Tibial nerve (tissue), 4 donors: ENCODE data around the gene FHAD1. TPM values are rescaled to one million over a fixed set of nuclear protein-coding genes. Genes with fewer than 3 reads are reported as not detected.
A peak's percentile ranks its signal among the peaks of the same experiment; 100 is the strongest.

Experiments used
- DNase-seq, 2 donors: peaks; one replicate each; pipeline ENCODE4 v3.0.0-alpha.2; 2019; ENCODE audit warnings: low spot score in 2 of 2
- H3K27ac ChIP-seq, 4 donors: fragments of 200-600 bp; sonication (generic) in 3 of 4; one replicate each; pipeline ENCODE4 v1.5.1; 2017 to 2019; ENCODE audit warnings: mild to moderate bottlenecking in 1 of 4
- H3K27me3 ChIP-seq, 2 donors: fragments of 200-600 bp; sonication (generic) in 1 of 2; one replicate each; pipeline versions ENCODE4 v1.5.1 to v1.6.0; 2017 to 2019
- H3K36me3 ChIP-seq, 3 donors: fragments of 200-600 bp; sonication (generic); one replicate each; pipeline ENCODE4 v1.5.1; 2018 to 2019
- H3K4me1 ChIP-seq, 4 donors: fragments of 200-600 bp; sonication (generic) in 3 of 4; one replicate each; pipeline ENCODE4 v1.5.1; 2017 to 2019
- H3K4me3 ChIP-seq, 4 donors: fragments of 200-600 bp; sonication (generic) in 3 of 4; one replicate each; pipeline ENCODE4 v1.5.1; 2017 to 2019; ENCODE audit warnings: mild to moderate bottlenecking in 1 of 4, moderate library complexity in 1 of 4
- H3K9me3 ChIP-seq, 4 donors: fragments of 200-600 bp; sonication (generic) in 3 of 4; one replicate each; pipeline ENCODE4 v1.5.1; 2017 to 2019
- EP300 ChIP-seq, 2 donors: sonication (generic); formaldehyde crosslinking; IDR thresholded peaks; one replicate each; pipeline ENCODE4 v1.6.1; 2017; ENCODE audit warnings: antibody characterized with exemption in 2 of 2, mild to moderate bottlenecking in 1 of 2
- POLR2A ChIP-seq, 2 donors: fragments of 450-650 bp; IDR thresholded peaks; one replicate each; pipeline ENCODE4 v1.6.1; 2017; ENCODE audit warnings: antibody characterized with exemption in 2 of 2, mild to moderate bottlenecking in 2 of 2, moderate library complexity in 2 of 2
- WGBS, 2 donors: methylation state at CpG; one replicate each; pipeline ENCODE4 v1.1.5; 2018; 5-methylcytosine and 5-hydroxymethylcytosine counted together
- total RNA-seq, 4 donors: library from RNA; depleted of rRNA; stranded (reverse); fragments of >200 nt; gene quantifications; one replicate each; pipeline ENCODE4 v1.1.0, GENCODE V29; 2016
- TF ChIP-seq, protein P1 (sequence below), 5 experiments: fragments of 200-600 bp in 3 of 5; fragments of 450-650 bp in 2 of 5; sonication (generic) in 3 of 5; IDR thresholded peaks; one replicate each; pipeline ENCODE4 v1.5.1; 2016 to 2019; ENCODE audit warnings: antibody characterized with exemption in 5 of 5, mild to moderate bottlenecking in 3 of 5, moderate library complexity in 2 of 5

The FHAD1 gene
- total RNA-seq, 4 donors from 2014 or later, result 0.30 to 0.63 TPM; not detected in 2

- H3K4me3 ChIP-seq, result no peak overlapping the region
- no peaks in the 10 kb centered on the region for H3K9me3 ChIP-seq
- no peaks in the 10 kb centered on the region for H3K27me3 ChIP-seq
- WGBS, 2 donors, result 46 to 50% methylated on average over 11 of the region's 11 CpGs
- no peak for DNase-seq
- no peaks in the 10 kb centered on the region for H3K4me1 ChIP-seq
- H3K27ac ChIP-seq, result no peak overlapping the region
- TF ChIP-seq, protein P1, sequence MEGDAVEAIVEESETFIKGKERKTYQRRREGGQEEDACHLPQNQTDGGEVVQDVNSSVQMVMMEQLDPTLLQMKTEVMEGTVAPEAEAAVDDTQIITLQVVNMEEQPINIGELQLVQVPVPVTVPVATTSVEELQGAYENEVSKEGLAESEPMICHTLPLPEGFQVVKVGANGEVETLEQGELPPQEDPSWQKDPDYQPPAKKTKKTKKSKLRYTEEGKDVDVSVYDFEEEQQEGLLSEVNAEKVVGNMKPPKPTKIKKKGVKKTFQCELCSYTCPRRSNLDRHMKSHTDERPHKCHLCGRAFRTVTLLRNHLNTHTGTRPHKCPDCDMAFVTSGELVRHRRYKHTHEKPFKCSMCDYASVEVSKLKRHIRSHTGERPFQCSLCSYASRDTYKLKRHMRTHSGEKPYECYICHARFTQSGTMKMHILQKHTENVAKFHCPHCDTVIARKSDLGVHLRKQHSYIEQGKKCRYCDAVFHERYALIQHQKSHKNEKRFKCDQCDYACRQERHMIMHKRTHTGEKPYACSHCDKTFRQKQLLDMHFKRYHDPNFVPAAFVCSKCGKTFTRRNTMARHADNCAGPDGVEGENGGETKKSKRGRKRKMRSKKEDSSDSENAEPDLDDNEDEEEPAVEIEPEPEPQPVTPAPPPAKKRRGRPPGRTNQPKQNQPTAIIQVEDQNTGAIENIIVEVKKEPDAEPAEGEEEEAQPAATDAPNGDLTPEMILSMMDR (IDR thresholded peaks at IDR 0.05), result no peak
- TF ChIP-seq POLR2A (IDR thresholded peaks at IDR 0.05) (no peak), EP300 (IDR thresholded peaks at IDR 0.05) (no peak)
- no peaks in the 10 kb centered on the region for H3K36me3 ChIP-seq
These were observed 96.7 kb downstream of the FHAD1 start for GRCh38 chr1:15343729-15344128.

GRCh38 chr1:15344380-15344779 lies 97.4 kb downstream of the FHAD1 start:
- DNase-seq, result no peak
- Histone ChIP-seq H3K4me3 (no peak overlapping the region), H3K4me1 (no peaks in the 10 kb centered on the region), H3K27ac (no peak overlapping the region), H3K9me3 (no peaks in the 10 kb centered on the region), H3K36me3 (no peaks in the 10 kb centered on the region), H3K27me3 (no peaks in the 10 kb centered on the region)
- TF ChIP-seq EP300 (IDR thresholded peaks at IDR 0.05) (no peak), POLR2A (IDR thresholded peaks at IDR 0.05) (no peak)
- TF ChIP-seq, protein P1 (IDR thresholded peaks at IDR 0.05), result no peak
- 96 to 98% methylated on average over 3 of the region's 3 CpGs for WGBS, 2 donors

DNA sequence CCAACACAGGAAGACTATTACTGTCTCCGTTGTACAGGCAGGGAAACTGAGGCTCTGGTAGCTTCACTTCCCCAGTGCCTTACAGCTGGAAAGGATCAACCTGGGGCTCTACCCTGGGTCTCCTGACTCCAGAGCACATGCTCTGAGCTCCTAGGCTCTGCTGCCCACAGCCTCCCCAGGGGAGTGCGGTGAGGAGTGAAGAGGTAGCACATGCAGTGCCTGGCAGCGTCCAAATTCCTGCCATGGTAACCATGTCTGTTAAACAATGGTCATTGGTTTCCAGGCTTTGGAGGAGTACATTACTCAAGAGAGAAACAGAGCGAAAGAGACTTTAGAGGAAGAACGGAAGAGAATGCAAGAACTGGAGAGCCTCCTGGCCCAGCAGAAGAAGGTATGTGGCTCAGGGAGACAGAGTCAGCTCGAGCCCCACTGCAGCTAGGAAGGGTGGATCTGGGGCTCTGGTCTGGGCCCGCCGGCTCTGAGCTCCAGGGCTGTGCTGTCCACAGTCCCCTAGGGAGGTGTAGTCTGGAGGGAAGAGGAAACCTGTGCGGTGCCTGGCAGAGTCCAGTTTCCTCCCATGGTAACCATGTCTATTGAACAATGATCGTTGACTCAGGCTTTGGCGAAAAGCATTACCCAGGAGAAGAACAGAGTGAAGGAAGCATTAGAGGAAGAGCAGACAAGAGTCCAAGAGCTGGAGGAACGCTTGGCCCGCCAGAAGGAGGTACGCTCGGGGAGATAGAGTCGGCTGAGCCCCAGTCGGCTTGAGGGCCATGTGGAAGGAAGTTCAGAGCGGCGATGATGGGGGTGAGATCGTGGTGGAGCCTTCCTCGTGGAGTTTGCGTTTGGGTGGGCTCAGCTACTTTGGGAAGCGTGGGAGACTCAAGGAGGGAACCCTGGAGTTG lies 98.0 kb downstream of the FHAD1 start:
- DNase-seq, result no peak
- TF ChIP-seq POLR2A (IDR thresholded peaks at IDR 0.05) (no peak), EP300 (IDR thresholded peaks at IDR 0.05) (no peak)
- TF ChIP-seq, protein P1 (IDR thresholded peaks at IDR 0.05), result no peak
- H3K4me1 ChIP-seq, result no peaks in the 10 kb centered on the region
- no peaks in the 10 kb centered on the region for H3K27me3 ChIP-seq
- H3K4me3 ChIP-seq, result no peak overlapping the region
- no peaks in the 10 kb centered on the region for H3K9me3 ChIP-seq
- H3K36me3 ChIP-seq, result no peaks in the 10 kb centered on the region
- WGBS, 2 donors, result 84 to 85% methylated on average over 23 of the region's 23 CpGs
- no peak overlapping the region for H3K27ac ChIP-seq

DNA sequence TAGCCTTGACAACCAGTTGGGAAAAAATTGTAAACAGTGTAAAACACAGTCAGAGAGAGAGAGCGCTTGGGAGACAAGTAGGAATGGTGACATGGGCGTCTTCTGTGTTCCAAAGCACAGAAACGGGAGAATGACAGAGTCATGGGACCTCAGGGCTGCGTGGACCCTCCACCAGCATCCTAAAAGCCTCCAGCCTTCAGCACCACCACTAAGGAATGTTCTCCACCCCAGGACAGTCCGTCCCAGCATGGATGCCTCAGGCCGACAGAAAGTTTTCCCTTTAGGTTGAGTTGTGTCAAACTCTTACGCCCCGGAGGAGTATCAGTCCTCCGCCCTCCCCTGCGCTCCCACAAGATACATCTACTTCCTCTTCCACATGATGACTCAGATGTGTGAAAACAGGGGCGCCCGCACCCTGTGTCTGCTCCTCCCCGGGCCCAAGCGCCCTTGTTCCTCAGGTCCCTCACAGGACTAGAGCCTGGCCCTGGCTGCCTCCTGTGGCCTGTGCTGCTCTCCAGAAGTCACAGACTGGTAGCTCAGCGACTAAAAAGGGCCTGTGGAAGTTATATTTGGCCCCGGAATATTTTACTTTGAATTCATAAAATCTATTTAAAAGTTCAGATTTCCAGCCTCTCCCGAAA lies 98.8 kb downstream of the FHAD1 start:
- WGBS, 2 donors, result 80 to 82% methylated on average over 17 of the region's 17 CpGs
- TF ChIP-seq EP300 (IDR thresholded peaks at IDR 0.05), result no peak
- TF ChIP-seq, protein P1 (IDR thresholded peaks at IDR 0.05), result no peak
- DNase-seq, result peak in 1 of 2 donors; percentile 29
- Histone ChIP-seq H3K27me3 (no peaks in the 10 kb centered on the region), H3K27ac (no peak overlapping the region), H3K4me3 (no peak overlapping the region), H3K4me1 (no peaks in the 10 kb centered on the region), H3K36me3 (no peaks in the 10 kb centered on the region), H3K9me3 (no peaks in the 10 kb centered on the region)
